CD4-positive, alpha-beta memory T cell (primary cell): ENCODE measurements around the gene CYREN. TPM values are rescaled to one million over a fixed set of nuclear protein-coding genes. Genes with fewer than 3 reads are reported as not detected.
"Not testable (repeated sequence)": the region's sequence is repeated elsewhere in the genome, so short reads cannot be mapped to it uniquely, and the experiment has no call there.

ENCODE experiments used
- CTCF ChIA-PET: fragments of 350-600 bp; sonication (Branson Sonifier 250); formaldehyde crosslinking; loops from one replicate; lab custom pipeline; 2021; ENCODE audit warnings: inconsistent platforms; ENCODE audit not compliant: partially characterized antibody; lab: Charles Lee
- POLR2A ChIA-PET: fragments of 350-600 bp; sonication (Branson Sonifier 250); formaldehyde crosslinking; loops from one replicate; lab custom pipeline; 2021; ENCODE audit not compliant: partially characterized antibody; lab: Charles Lee
- DNase-seq, 5 donors: peaks; one replicate each; pipeline versions ENCODE4 v3.0.0 to v3.0.0-alpha.2; 2020 to 2022; ENCODE audit warnings: mixed read lengths in 1 of 5
- H3K27ac ChIP-seq: one replicate; pipeline ENCODE4 v1.7.0; 2013; ENCODE audit warnings: low read depth, low read length
- H3K27me3 ChIP-seq: 2 replicates; pipeline ENCODE4 v1.7.0; 2013; ENCODE audit warnings: mild to moderate bottlenecking, low read length, moderate library complexity; ENCODE audit not compliant: insufficient read depth
- H3K36me3 ChIP-seq: 2 replicates; pipeline ENCODE4 v1.7.0; 2013; ENCODE audit warnings: mild to moderate bottlenecking, low read length, moderate library complexity; ENCODE audit not compliant: insufficient read depth
- H3K4me1 ChIP-seq: 2 replicates; pipeline ENCODE4 v1.7.0; 2013; ENCODE audit warnings: mild to moderate bottlenecking, low read length, moderate library complexity; ENCODE audit not compliant: insufficient read depth
- H3K4me3 ChIP-seq, 2 donors: one replicate each; pipeline ENCODE4 v1.7.0; 2013; ENCODE audit warnings: low read length in 2 of 2, mild to moderate bottlenecking in 1 of 2
- H3K9me3 ChIP-seq, 2 donors: one replicate each; pipeline ENCODE4 v1.7.0; 2013; ENCODE audit warnings: low read length in 2 of 2, control low read depth in 1 of 2; ENCODE audit not compliant: control insufficient read depth in 1 of 2
- H3K27ac Mint-ChIP-seq, 7 donors: one replicate each; pipeline ENCODE4 v1.8.0; 2020 to 2021; ENCODE audit warnings: mixed read lengths in 7 of 7, mild to moderate bottlenecking in 6 of 7, inconsistent platforms in 3 of 7, moderate library complexity in 3 of 7
- H3K27me3 Mint-ChIP-seq, 2 donors: one replicate each; pipeline ENCODE4 v1.8.0; 2020 to 2021; ENCODE audit warnings: mixed read lengths in 2 of 2
- H3K36me3 Mint-ChIP-seq, 2 donors: one replicate each; pipeline ENCODE4 v1.8.0; 2020 to 2021; ENCODE audit warnings: mixed read lengths in 2 of 2, inconsistent platforms in 1 of 2, mild to moderate bottlenecking in 1 of 2
- H3K4me1 Mint-ChIP-seq, 4 donors: one replicate each; pipeline ENCODE4 v1.8.0; 2020 to 2021; ENCODE audit warnings: mixed read lengths in 4 of 4, mild to moderate bottlenecking in 1 of 4
- H3K4me3 Mint-ChIP-seq, 8 donors: one replicate each; pipeline ENCODE4 v1.8.0; 2020 to 2021; ENCODE audit warnings: mixed read lengths in 8 of 8, mild to moderate bottlenecking in 7 of 8, moderate library complexity in 6 of 8, inconsistent platforms in 3 of 8
- H3K9me3 Mint-ChIP-seq, 8 donors: one replicate each; pipeline ENCODE4 v1.8.0; 2020 to 2021; ENCODE audit warnings: mixed read lengths in 8 of 8, mild to moderate bottlenecking in 5 of 8, inconsistent platforms in 3 of 8, moderate library complexity in 1 of 8
- intact Hi-C: fragments of 100-400 bp; cut with micrococcal nuclease; formaldehyde crosslinking; loops from one replicate; pipeline ENCODE4 v1.15.1; 2023
- polyA plus RNA-seq, 2 donors: library from polyadenylated mRNA; unstranded; fragments of 300-500 nt; fragmentation: Illumina TruSeq; gene quantifications; one replicate each; pipeline ENCODE4 v1.2.3, GENCODE V29; 2021
- total RNA-seq, 2 experiments: library from RNA; stranded (reverse); gene quantifications; one replicate each; pipeline ENCODE4 v1.2.3, GENCODE V29; 2021

CYREN gene
- total and polyA plus RNA-seq, 4 experiments from 2014 or later = 35.2 to 52.9 (median 45.9) TPM

- POLR2A ChIA-PET = interaction anchor here (0.8 to 9.4 kb wide), 16 partner anchors 9 to 738 kb away, joined by 3 to 215 read pairs (median 4); partner anchors contain the start of genes AGBL3, BPGM, TMEM140 and WDR91
- H3K27me3 ChIP-seq, DNase-seq, H3K27me3 Mint-ChIP-seq, H3K9me3 Mint-ChIP-seq, H3K9me3 ChIP-seq: not testable (repeated sequence)
- Histone ChIP-seq H3K4me3 (peak overlapping the region in 1 of 2 donors; percentile 79), H3K4me1 (peaks cover 43% of the 10 kb centered on the region), H3K27ac (peak overlapping the region; percentile 93), H3K36me3 (peaks cover 18% of the 10 kb centered on the region)
- intact Hi-C loops = loop anchor here (1.0 to 5.0 kb wide), 9 partner anchors 40 to 712 kb away; partner anchors contain the start of genes AGBL3, AKR1B1, BPGM and WDR91
- H3K27ac Mint-ChIP-seq = peak overlapping the region; percentile 92 to 97 (median 95)
- peak overlapping the region; percentile 81 to 90 (median 88) for H3K4me3 Mint-ChIP-seq
- CTCF ChIA-PET = interaction anchor here (0.8 to 12.3 kb wide), 23 partner anchors 9 to 657 kb away, joined by 3 to 162 read pairs (median 6); partner anchors contain the start of genes AGBL3, BPGM, TMEM140 and WDR91
- peaks cover 33 to 52% (median 42%) of the 10 kb centered on the region in 4 donors for H3K4me1 Mint-ChIP-seq
- peaks cover 19 to 36% of the 10 kb centered on the region in 2 donors for H3K36me3 Mint-ChIP-seq
Observed at GRCh38 chr7:135170998-135171481, 533 bp upstream of the CYREN start.

- H3K27me3 Mint-ChIP-seq = no peaks in the 10 kb centered on the region
- H3K9me3 ChIP-seq = no peaks in the 10 kb centered on the region
- ChIA-PET CTCF (interaction anchor here (1.1 to 12.3 kb wide), 17 partner anchors 9 to 737 kb away, joined by 3 to 162 read pairs (median 7); partner anchors contain the start of genes AGBL3, BPGM and TMEM140), POLR2A (interaction anchor here (0.8 to 9.4 kb wide), 14 partner anchors 10 to 538 kb away, joined by 3 to 215 read pairs (median 5); partner anchors contain the start of genes AGBL3, BPGM, TMEM140 and WDR91)
- intact Hi-C loops = loop anchor here (1.0 to 5.0 kb wide), 10 partner anchors 22 to 711 kb away; partner anchors contain the start of genes AGBL3, AKR1B1, BPGM and TMEM140
- peaks cover 43% of the 10 kb centered on the region for H3K4me1 ChIP-seq
- peak overlapping the region; percentile 93 for H3K27ac ChIP-seq
- H3K27ac Mint-ChIP-seq = peak overlapping the region; percentile 92 to 97 (median 96)
- H3K36me3 Mint-ChIP-seq = peaks cover 28 to 46% of the 10 kb centered on the region in 2 donors
- no peak for DNase-seq
- H3K36me3 ChIP-seq = peaks cover 22% of the 10 kb centered on the region
- H3K9me3 Mint-ChIP-seq = peaks cover 0 to 3% (median 0%) of the 10 kb centered on the region in 8 donors
- H3K27me3 ChIP-seq = no peaks in the 10 kb centered on the region
- peak overlapping the region; percentile 19 to 79 for H3K4me3 ChIP-seq
- peak overlapping the region; percentile 86 to 95 (median 90) for H3K4me3 Mint-ChIP-seq
- peaks cover 35 to 57% (median 48%) of the 10 kb centered on the region in 4 donors for H3K4me1 Mint-ChIP-seq
Observed at GRCh38 chr7:135169964-135170273, 588 bp downstream of the CYREN start.

- peaks cover 22% of the 10 kb centered on the region for H3K36me3 ChIP-seq
- Mint-ChIP-seq H3K4me1 (peaks cover 35 to 61% (median 48%) of the 10 kb centered on the region in 4 donors), H3K27ac (peak overlapping the region; percentile 92 to 97 (median 96)), H3K36me3 (peaks cover 31 to 50% of the 10 kb centered on the region in 2 donors), H3K27me3 (no peaks in the 10 kb centered on the region), H3K4me3 (peak overlapping the region; percentile 86 to 95 (median 90)), H3K9me3 (peaks cover 0 to 3% (median 0%) of the 10 kb centered on the region in 8 donors)
- H3K27ac ChIP-seq = peak overlapping the region; percentile 93
- ChIA-PET CTCF (interaction anchor here (0.6 to 12.3 kb wide), 18 partner anchors 8 to 736 kb away, joined by 3 to 162 read pairs (median 4); partner anchors contain the start of genes AGBL3 and TMEM140), POLR2A (interaction anchor here (0.8 to 9.4 kb wide), 12 partner anchors 9 to 537 kb away, joined by 3 to 215 read pairs (median 7); partner anchors contain the start of genes AGBL3, BPGM, TMEM140 and WDR91)
- H3K4me1 ChIP-seq = peaks cover 43% of the 10 kb centered on the region
- H3K27me3 ChIP-seq = no peaks in the 10 kb centered on the region
- intact Hi-C loops = loop anchor here (1.0 kb wide), 1 partner anchor 21 kb away; the partner anchor contains the start of gene TMEM140
- H3K9me3 ChIP-seq = no peaks in the 10 kb centered on the region
- DNase-seq = peak; percentile 46 to 66 (median 55)
- peak overlapping the region; percentile 19 to 79 for H3K4me3 ChIP-seq
Observed at GRCh38 chr7:135169141-135169963, 1.2 kb downstream of the CYREN start.

GRCh38 chr7:135168489-135169140, 1.9 kb downstream of the CYREN start:
- Histone ChIP-seq H3K27ac (peak overlapping the region; percentile 93), H3K4me1 (peaks cover 43% of the 10 kb centered on the region), H3K9me3 (no peaks in the 10 kb centered on the region), H3K36me3 (peaks cover 22% of the 10 kb centered on the region), H3K4me3 (no peak overlapping the region), H3K27me3 (no peaks in the 10 kb centered on the region)
- Mint-ChIP-seq H3K4me3 (peak overlapping the region; percentile 86 to 95 (median 90)), H3K27me3 (no peaks in the 10 kb centered on the region), H3K36me3 (peaks cover 38 to 58% of the 10 kb centered on the region in 2 donors), H3K27ac (peak overlapping the region; percentile 92 to 97 (median 96)), H3K4me1 (peaks cover 35 to 63% (median 52%) of the 10 kb centered on the region in 4 donors), H3K9me3 (peaks cover 0 to 3% (median 0%) of the 10 kb centered on the region in 8 donors)
- ChIA-PET POLR2A (interaction anchor here (1.5 to 9.4 kb wide), 6 partner anchors 8 to 522 kb away, joined by 4 to 215 read pairs (median 50); partner anchors contain the start of genes AGBL3, BPGM, TMEM140 and WDR91), CTCF (interaction anchor here (0.8 to 12.3 kb wide), 16 partner anchors 8 to 736 kb away, joined by 3 to 162 read pairs (median 4); partner anchors contain the start of genes AGBL3 and TMEM140)
- DNase-seq = no peak
- intact Hi-C loops = loop anchor here (1.0 kb wide), 1 partner anchor 20 kb away; the partner anchor contains the start of gene TMEM140

- peak in 1 of 5 donors; percentile 59 for DNase-seq
- intact Hi-C loops = no loop called here
- peak overlapping the region in 5 of 8 donors; percentile 46 to 95 (median 58) for H3K4me3 Mint-ChIP-seq
- peak overlapping the region; percentile 91 to 97 (median 96) for H3K27ac Mint-ChIP-seq
- ChIA-PET POLR2A (interaction anchor here (4.2 to 9.4 kb wide), 4 partner anchors 8 to 181 kb away, joined by 40 to 215 read pairs (median 62); partner anchors contain the start of genes AGBL3, TMEM140 and WDR91), CTCF (interaction anchor here (3.8 to 12.3 kb wide), 5 partner anchors 7 to 183 kb away, joined by 17 to 162 read pairs (median 54); partner anchors contain the start of genes AGBL3 and TMEM140)
- peaks cover 0 to 3% (median 0%) of the 10 kb centered on the region in 8 donors for H3K9me3 Mint-ChIP-seq
- Histone ChIP-seq H3K4me3 (no peak overlapping the region), H3K9me3 (no peaks in the 10 kb centered on the region), H3K27ac (peak overlapping the region; percentile 93), H3K27me3 (no peaks in the 10 kb centered on the region), H3K36me3 (peaks cover 22% of the 10 kb centered on the region), H3K4me1 (peaks cover 43% of the 10 kb centered on the region)
- peaks cover 35 to 63% (median 52%) of the 10 kb centered on the region in 4 donors for H3K4me1 Mint-ChIP-seq
- H3K27me3 Mint-ChIP-seq = no peaks in the 10 kb centered on the region
- H3K36me3 Mint-ChIP-seq = peaks cover 38 to 58% of the 10 kb centered on the region in 2 donors
Observed at GRCh38 chr7:135168001-135168400, 2.5 kb downstream of the CYREN start.
